ENCODE measurements around the gene USB1. TPM values are rescaled to one million over a fixed set of nuclear protein-coding genes. Genes with fewer than 3 reads are reported as not detected.

USB1 gene
- total RNA-seq, 1 experiment from 2014 or later = 91.2 TPM

GRCh38 chr16:57970970-57971369 lies 30.2 kb upstream of the USB1 start, which contains the start of gene CNGB1:
TSS of gene CNGB1 (minus strand) at chr16:57971128. CDS start at chr16:57967286, 3,842 bp downstream.
- ChIA-PET CTCF (no interaction called here), POLR2A (no interaction called here)
- Histone ChIP-seq H3K4me3 (ENCODE audit: low read depth, low read length) (no peak within 1 kb of the TSS), H3K9me3 (no peaks in the 10 kb centered on the region), H3K27me3 (replicated peaks; ENCODE audit: control insufficient read depth, insufficient read depth, low read length) (no peaks in the 10 kb centered on the region), H3K4me1 (no peaks in the 10 kb centered on the region), H3K36me3 (ENCODE audit: control insufficient read depth, insufficient read depth, low read length) (no peaks in the 10 kb centered on the region)
- no peaks in the 10 kb centered on the region for H3K27me3 Mint-ChIP-seq (ENCODE audit: insufficient read depth, unreplicated experiment)
- no peaks in the 10 kb centered on the region for H3K4me1 Mint-ChIP-seq (ENCODE audit: low read depth, unreplicated experiment)
- H3K36me3 Mint-ChIP-seq (ENCODE audit: insufficient read depth, unreplicated experiment) = no peaks in the 10 kb centered on the region
- intact Hi-C loops (cut with micrococcal nuclease; ENCODE audit: unreplicated experiment) = no loop called here
- H3K4me3 Mint-ChIP-seq (ENCODE audit: unreplicated experiment) = no peak within 1 kb of the TSS
- H3K27ac Mint-ChIP-seq (ENCODE audit: unreplicated experiment) = no peak within 1 kb of the TSS
- no peak for DNase-seq
- no peaks in the 10 kb centered on the region for H3K9me3 Mint-ChIP-seq (ENCODE audit: unreplicated experiment)
- no peak for TF ChIP-seq CTCF (IDR thresholded peaks at IDR 0.05; ENCODE audit: insufficient read depth in 1 of 2, low read depth in 1 of 2, low read length in 1 of 2, severe bottlenecking in 1 of 2, unreplicated experiment in 1 of 2)
- no TSS peak for BruUV-seq (replicated peaks)

DNA sequence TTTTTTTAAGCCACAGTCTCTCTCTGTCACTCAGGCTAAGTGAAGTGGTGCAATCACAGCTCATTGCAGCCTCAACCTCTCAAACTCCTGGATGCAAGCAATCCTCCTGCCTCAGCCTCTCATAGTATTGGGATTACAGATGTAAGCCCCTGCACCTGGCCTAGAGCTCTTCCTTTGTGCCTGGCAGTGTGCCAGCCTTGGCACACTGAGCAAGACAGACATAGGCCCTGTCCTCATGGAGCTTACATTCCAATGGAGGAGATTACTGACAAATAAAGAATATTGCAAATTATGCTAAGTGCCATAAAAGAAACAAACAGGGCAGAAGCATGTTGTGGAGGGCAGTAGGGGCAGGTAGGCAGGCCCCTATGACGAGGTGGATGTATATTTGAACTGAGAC lies 29.4 kb upstream of the USB1 start:
- ChIA-PET CTCF (interaction anchor here (0.6 kb wide), 1 partner anchor 53 kb away, joined by 3 read pairs; no protein-coding TSS in a partner anchor), POLR2A (no interaction called here)
- H3K36me3 Mint-ChIP-seq (ENCODE audit: insufficient read depth, unreplicated experiment) = no peaks in the 10 kb centered on the region
- Histone ChIP-seq H3K9me3 (no peaks in the 10 kb centered on the region), H3K4me3 (ENCODE audit: low read depth, low read length) (no peak overlapping the region), H3K27me3 (replicated peaks; ENCODE audit: control insufficient read depth, insufficient read depth, low read length) (no peaks in the 10 kb centered on the region), H3K4me1 (no peaks in the 10 kb centered on the region), H3K36me3 (ENCODE audit: control insufficient read depth, insufficient read depth, low read length) (no peaks in the 10 kb centered on the region)
- TF ChIP-seq CTCF (IDR thresholded peaks at IDR 0.05; ENCODE audit: insufficient read depth in 1 of 2, low read depth in 1 of 2, low read length in 1 of 2, severe bottlenecking in 1 of 2, unreplicated experiment in 1 of 2) = no peak
- intact Hi-C loops (cut with micrococcal nuclease; ENCODE audit: unreplicated experiment) = no loop called here
- H3K9me3 Mint-ChIP-seq (ENCODE audit: unreplicated experiment) = no peaks in the 10 kb centered on the region
- H3K4me1 Mint-ChIP-seq (ENCODE audit: low read depth, unreplicated experiment) = no peaks in the 10 kb centered on the region
- H3K27ac Mint-ChIP-seq (ENCODE audit: unreplicated experiment) = no peak overlapping the region
- BruUV-seq (replicated peaks) = no TSS peak
- no peak overlapping the region for H3K4me3 Mint-ChIP-seq (ENCODE audit: unreplicated experiment)
- no peaks in the 10 kb centered on the region for H3K27me3 Mint-ChIP-seq (ENCODE audit: insufficient read depth, unreplicated experiment)
- DNase-seq = no peak

DNA sequence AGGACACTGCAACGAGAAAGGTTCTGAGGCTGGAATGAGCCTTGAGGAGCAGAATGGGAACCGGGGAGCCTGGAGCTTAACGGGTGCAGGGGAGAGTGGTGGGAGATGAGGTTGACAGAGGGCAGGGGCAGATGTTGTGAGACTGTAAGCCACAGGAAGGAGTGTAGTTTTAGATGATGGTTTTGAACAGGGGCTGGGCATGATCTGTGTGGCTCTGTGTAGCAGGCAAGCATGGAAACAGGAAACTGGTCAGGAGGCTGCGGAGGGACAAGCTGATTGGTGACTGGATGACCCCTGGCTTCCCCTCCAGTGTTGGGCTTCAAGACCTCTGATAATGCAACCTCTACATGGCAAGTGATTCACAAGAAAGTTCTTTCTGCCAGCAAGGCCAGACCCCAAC lies 28.9 kb upstream of the USB1 start:
- no peak overlapping the region for H3K27ac Mint-ChIP-seq (ENCODE audit: unreplicated experiment)
- H3K27me3 Mint-ChIP-seq (ENCODE audit: insufficient read depth, unreplicated experiment) = no peaks in the 10 kb centered on the region
- intact Hi-C loops (cut with micrococcal nuclease; ENCODE audit: unreplicated experiment) = no loop called here
- no peaks in the 10 kb centered on the region for H3K4me1 ChIP-seq
- H3K9me3 ChIP-seq = no peaks in the 10 kb centered on the region
- ChIA-PET CTCF (interaction anchor here (0.6 kb wide), 1 partner anchor 52 kb away, joined by 3 read pairs; no protein-coding TSS in a partner anchor), POLR2A (interaction anchor here (0.5 kb wide), 1 partner anchor 617 kb away, joined by 4 read pairs; no protein-coding TSS in a partner anchor)
- no peaks in the 10 kb centered on the region for H3K4me1 Mint-ChIP-seq (ENCODE audit: low read depth, unreplicated experiment)
- BruUV-seq (replicated peaks) = no TSS peak
- no peaks in the 10 kb centered on the region for H3K36me3 ChIP-seq (ENCODE audit: control insufficient read depth, insufficient read depth, low read length)
- H3K9me3 Mint-ChIP-seq (ENCODE audit: unreplicated experiment) = no peaks in the 10 kb centered on the region
- no peaks in the 10 kb centered on the region for H3K27me3 ChIP-seq (replicated peaks; ENCODE audit: control insufficient read depth, insufficient read depth, low read length)
- DNase-seq = no peak
- no peak for TF ChIP-seq CTCF (IDR thresholded peaks at IDR 0.05; ENCODE audit: insufficient read depth in 1 of 2, low read depth in 1 of 2, low read length in 1 of 2, severe bottlenecking in 1 of 2, unreplicated experiment in 1 of 2)
- no peak overlapping the region for H3K4me3 Mint-ChIP-seq (ENCODE audit: unreplicated experiment)
- H3K36me3 Mint-ChIP-seq (ENCODE audit: insufficient read depth, unreplicated experiment) = no peaks in the 10 kb centered on the region
- no peak overlapping the region for H3K4me3 ChIP-seq (ENCODE audit: low read depth, low read length)

All from Caco-2 (cell line).